GM23338 (cell line): Measurements from ENCODE around the gene IRS1.

Experiments
- CREB1 ChIP-seq: fragments of 250-450 bp; sonication (Bioruptor Pico); IDR thresholded peaks from 2 replicates; pipeline ENCODE4 v1.5.0; 2020; ENCODE audit warnings: low read depth, mild to moderate bottlenecking, moderate library complexity
- CTCF ChIP-seq, 2 experiments: fragments of 200-600 bp in 1 of 2; sonication (generic) in 1 of 2; conservative IDR thresholded peaks; 2 replicates each; pipeline versions ENCODE4 v1.5.1 to v1.6.1; 2016 to 2017; ENCODE audit warnings: antibody characterized with exemption in 2 of 2, low read depth in 2 of 2, mild to moderate bottlenecking in 2 of 2, moderate library complexity in 1 of 2
- ETS1 ChIP-seq: IDR thresholded peaks from 2 replicates; pipeline ENCODE4 v1.6.1; 2016; ENCODE audit warnings: antibody characterized with exemption
- EZH2 ChIP-seq: fragments of 200-600 bp; sonication (generic); IDR thresholded peaks from one replicate; pipeline ENCODE4 v1.8.0; 2017; ENCODE audit warnings: antibody characterized with exemption, mild to moderate bottlenecking, low read depth; ENCODE audit not compliant: unreplicated experiment
- EZH2phosphoT487 ChIP-seq: fragments of 200-600 bp; sonication (generic); IDR thresholded peaks from one replicate; pipeline ENCODE4 v1.8.1; 2018; ENCODE audit warnings: antibody characterized with exemption; ENCODE audit not compliant: unreplicated experiment
- NANOG ChIP-seq: IDR thresholded peaks from 2 replicates; pipeline ENCODE4 v1.6.1; 2016; ENCODE audit warnings: antibody characterized with exemption, borderline replicate concordance
- POLR2AphosphoS5 ChIP-seq: IDR thresholded peaks from 2 replicates; pipeline ENCODE4 v1.6.1; 2016; ENCODE audit warnings: antibody characterized with exemption, low read depth
- STAT1 ChIP-seq: IDR thresholded peaks from one replicate; pipeline ENCODE4 v1.6.1; 2016; ENCODE audit warnings: antibody characterized with exemption; ENCODE audit not compliant: unreplicated experiment
- ZNF114 ChIP-seq: fragments of 250-450 bp; sonication (Bioruptor Pico); IDR thresholded peaks from 2 replicates; pipeline ENCODE4 v1.5.0; 2020; ENCODE audit warnings: mild to moderate bottlenecking, moderate library complexity
- ZNF331 ChIP-seq: fragments of 250-450 bp; sonication (Bioruptor Pico); IDR thresholded peaks from 2 replicates; pipeline ENCODE4 v1.5.0; 2020; ENCODE audit warnings: low read depth, mild to moderate bottlenecking, moderate library complexity
- TF ChIP-seq, protein P1 (sequence below): IDR thresholded peaks from one replicate; pipeline ENCODE4 v1.6.1; 2018; ENCODE audit warnings: antibody characterized with exemption; ENCODE audit not compliant: unreplicated experiment
- TF ChIP-seq, protein P2 (sequence below): fragments of 250-450 bp; sonication (Bioruptor Pico); IDR thresholded peaks from 2 replicates; pipeline ENCODE4 v1.5.0; 2020; ENCODE audit warnings: mild to moderate bottlenecking, moderate library complexity

- TF ChIP-seq CTCF (conservative IDR thresholded peaks at IDR 0.05; ENCODE audit: low read depth in 2 of 2), result no peak
- no peak for TF ChIP-seq POLR2AphosphoS5
- TF ChIP-seq EZH2, result no peak
- no peak for TF ChIP-seq ZNF114 (CRISPR knock-in tag)
- TF ChIP-seq, protein P1, sequence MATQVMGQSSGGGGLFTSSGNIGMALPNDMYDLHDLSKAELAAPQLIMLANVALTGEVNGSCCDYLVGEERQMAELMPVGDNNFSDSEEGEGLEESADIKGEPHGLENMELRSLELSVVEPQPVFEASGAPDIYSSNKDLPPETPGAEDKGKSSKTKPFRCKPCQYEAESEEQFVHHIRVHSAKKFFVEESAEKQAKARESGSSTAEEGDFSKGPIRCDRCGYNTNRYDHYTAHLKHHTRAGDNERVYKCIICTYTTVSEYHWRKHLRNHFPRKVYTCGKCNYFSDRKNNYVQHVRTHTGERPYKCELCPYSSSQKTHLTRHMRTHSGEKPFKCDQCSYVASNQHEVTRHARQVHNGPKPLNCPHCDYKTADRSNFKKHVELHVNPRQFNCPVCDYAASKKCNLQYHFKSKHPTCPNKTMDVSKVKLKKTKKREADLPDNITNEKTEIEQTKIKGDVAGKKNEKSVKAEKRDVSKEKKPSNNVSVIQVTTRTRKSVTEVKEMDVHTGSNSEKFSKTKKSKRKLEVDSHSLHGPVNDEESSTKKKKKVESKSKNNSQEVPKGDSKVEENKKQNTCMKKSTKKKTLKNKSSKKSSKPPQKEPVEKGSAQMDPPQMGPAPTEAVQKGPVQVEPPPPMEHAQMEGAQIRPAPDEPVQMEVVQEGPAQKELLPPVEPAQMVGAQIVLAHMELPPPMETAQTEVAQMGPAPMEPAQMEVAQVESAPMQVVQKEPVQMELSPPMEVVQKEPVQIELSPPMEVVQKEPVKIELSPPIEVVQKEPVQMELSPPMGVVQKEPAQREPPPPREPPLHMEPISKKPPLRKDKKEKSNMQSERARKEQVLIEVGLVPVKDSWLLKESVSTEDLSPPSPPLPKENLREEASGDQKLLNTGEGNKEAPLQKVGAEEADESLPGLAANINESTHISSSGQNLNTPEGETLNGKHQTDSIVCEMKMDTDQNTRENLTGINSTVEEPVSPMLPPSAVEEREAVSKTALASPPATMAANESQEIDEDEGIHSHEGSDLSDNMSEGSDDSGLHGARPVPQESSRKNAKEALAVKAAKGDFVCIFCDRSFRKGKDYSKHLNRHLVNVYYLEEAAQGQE, result no peak
- TF ChIP-seq CREB1 (CRISPR knock-in tag), result no peak
- no peak for TF ChIP-seq ETS1
- no peak for TF ChIP-seq STAT1
- TF ChIP-seq ZNF331 (CRISPR knock-in tag), result no peak
- TF ChIP-seq EZH2phosphoT487, result no peak
- TF ChIP-seq NANOG, result no peak
- TF ChIP-seq, protein P2, sequence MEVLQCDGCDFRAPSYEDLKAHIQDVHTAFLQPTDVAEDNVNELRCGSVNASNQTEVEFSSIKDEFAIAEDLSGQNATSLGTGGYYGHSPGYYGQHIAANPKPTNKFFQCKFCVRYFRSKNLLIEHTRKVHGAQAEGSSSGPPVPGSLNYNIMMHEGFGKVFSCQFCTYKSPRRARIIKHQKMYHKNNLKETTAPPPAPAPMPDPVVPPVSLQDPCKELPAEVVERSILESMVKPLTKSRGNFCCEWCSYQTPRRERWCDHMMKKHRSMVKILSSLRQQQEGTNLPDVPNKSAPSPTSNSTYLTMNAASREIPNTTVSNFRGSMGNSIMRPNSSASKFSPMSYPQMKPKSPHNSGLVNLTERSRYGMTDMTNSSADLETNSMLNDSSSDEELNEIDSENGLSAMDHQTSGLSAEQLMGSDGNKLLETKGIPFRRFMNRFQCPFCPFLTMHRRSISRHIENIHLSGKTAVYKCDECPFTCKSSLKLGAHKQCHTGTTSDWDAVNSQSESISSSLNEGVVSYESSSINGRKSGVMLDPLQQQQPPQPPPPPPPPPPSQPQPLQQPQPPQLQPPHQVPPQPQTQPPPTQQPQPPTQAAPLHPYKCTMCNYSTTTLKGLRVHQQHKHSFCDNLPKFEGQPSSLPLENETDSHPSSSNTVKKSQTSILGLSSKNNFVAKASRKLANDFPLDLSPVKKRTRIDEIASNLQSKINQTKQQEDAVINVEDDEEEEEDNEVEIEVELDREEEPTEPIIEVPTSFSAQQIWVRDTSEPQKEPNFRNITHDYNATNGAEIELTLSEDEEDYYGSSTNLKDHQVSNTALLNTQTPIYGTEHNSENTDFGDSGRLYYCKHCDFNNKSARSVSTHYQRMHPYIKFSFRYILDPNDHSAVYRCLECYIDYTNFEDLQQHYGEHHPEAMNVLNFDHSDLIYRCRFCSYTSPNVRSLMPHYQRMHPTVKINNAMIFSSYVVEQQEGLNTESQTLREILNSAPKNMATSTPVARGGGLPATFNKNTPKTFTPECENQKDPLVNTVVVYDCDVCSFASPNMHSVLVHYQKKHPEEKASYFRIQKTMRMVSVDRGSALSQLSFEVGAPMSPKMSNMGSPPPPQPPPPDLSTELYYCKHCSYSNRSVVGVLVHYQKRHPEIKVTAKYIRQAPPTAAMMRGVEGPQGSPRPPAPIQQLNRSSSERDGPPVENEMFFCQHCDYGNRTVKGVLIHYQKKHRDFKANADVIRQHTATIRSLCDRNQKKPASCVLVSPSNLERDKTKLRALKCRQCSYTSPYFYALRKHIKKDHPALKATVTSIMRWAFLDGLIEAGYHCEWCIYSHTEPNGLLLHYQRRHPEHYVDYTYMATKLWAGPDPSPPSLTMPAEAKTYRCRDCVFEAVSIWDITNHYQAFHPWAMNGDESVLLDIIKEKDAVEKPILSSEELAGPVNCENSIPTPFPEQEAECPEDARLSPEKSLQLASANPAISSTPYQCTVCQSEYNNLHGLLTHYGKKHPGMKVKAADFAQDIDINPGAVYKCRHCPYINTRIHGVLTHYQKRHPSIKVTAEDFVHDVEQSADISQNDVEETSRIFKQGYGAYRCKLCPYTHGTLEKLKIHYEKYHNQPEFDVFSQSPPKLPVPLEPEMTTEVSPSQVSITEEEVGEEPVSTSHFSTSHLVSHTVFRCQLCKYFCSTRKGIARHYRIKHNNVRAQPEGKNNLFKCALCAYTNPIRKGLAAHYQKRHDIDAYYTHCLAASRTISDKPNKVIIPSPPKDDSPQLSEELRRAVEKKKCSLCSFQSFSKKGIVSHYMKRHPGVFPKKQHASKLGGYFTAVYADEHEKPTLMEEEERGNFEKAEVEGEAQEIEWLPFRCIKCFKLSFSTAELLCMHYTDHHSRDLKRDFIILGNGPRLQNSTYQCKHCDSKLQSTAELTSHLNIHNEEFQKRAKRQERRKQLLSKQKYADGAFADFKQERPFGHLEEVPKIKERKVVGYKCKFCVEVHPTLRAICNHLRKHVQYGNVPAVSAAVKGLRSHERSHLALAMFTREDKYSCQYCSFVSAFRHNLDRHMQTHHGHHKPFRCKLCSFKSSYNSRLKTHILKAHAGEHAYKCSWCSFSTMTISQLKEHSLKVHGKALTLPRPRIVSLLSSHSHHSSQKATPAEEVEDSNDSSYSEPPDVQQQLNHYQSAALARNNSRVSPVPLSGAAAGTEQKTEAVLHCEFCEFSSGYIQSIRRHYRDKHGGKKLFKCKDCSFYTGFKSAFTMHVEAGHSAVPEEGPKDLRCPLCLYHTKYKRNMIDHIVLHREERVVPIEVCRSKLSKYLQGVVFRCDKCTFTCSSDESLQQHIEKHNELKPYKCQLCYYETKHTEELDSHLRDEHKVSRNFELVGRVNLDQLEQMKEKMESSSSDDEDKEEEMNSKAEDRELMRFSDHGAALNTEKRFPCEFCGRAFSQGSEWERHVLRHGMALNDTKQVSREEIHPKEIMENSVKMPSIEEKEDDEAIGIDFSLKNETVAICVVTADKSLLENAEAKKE (CRISPR knock-in tag), result no peak
Measured at GRCh38 chr2:226775032-226775509, 24.5 kb downstream of the IRS1 start.
